ENCODE results near the gene NKD1. TPM values are rescaled to one million over a fixed set of nuclear protein-coding genes. Genes with fewer than 3 reads are reported as not detected.

The NKD1 gene
- total RNA-seq, 1 experiment from 2014 or later = 11.4 TPM

- no peak overlapping the region for H3K4me3 ChIP-seq (replicated peaks in 1 of 2; ENCODE audit: low read depth in 1 of 2, low read length in 2 of 2)
- RAD21 ChIA-PET (ENCODE audit: low non-redundant PET in 1 of 2, low total read pairs in 2 of 2, uncharacterized antibody in 2 of 2, unreplicated experiment in 2 of 2) = no interaction called here
- BruUV-seq (replicated peaks) = no TSS peak
- POLR2A ChIA-PET = no interaction called here
- intact Hi-C loops (cut with micrococcal nuclease) = no loop called here
- H3K79me2 ChIP-seq (ENCODE audit: insufficient read depth, low read length) = no peaks in the 10 kb centered on the region
- ATAC-seq (no peak), DNase-seq (ENCODE audit: low read depth, low spot score) (no peak)
- H3K9me2 ChIP-seq (ENCODE audit: insufficient read depth) = no peaks in the 10 kb centered on the region
- H3K9me3 ChIP-seq (ENCODE audit: control insufficient read depth in 1 of 2, insufficient read depth in 1 of 2, low read depth in 1 of 2, low read length in 2 of 2) = no peaks in the 10 kb centered on the region
- H3K27me3 ChIP-seq (ENCODE audit: insufficient read depth, low read length) = no peaks in the 10 kb centered on the region
- H3K4me2 ChIP-seq (ENCODE audit: low read length) = no peak overlapping the region
- CTCF ChIA-PET = no interaction called here
- no peak overlapping the region for H3K27ac ChIP-seq (ENCODE audit: low read depth, low read length)
- no peaks in the 10 kb centered on the region for H3K4me1 ChIP-seq (ENCODE audit: control insufficient read depth in 1 of 2, insufficient read depth in 2 of 2, low read length in 2 of 2)
- TF ChIP-seq SIN3A (IDR thresholded peaks at IDR 0.05; ENCODE audit: low read depth) (no peak), RAD21 (IDR thresholded peaks at IDR 0.05; ENCODE audit: low read depth) (no peak), SRF (IDR thresholded peaks at IDR 0.05; ENCODE audit: low read depth) (no peak), MAX (IDR thresholded peaks at IDR 0.05) (no peak), CTCF (IDR thresholded peaks at IDR 0.05 in 2 of 3, conservative IDR thresholded peaks at IDR 0.05 in 1 of 3; ENCODE audit: borderline replicate concordance in 1 of 3, insufficient read depth in 1 of 3, low read depth in 2 of 3, low read length in 2 of 3) (no peak), CBX3 (IDR thresholded peaks at IDR 0.05; ENCODE audit: low read depth) (no peak), EZH2 (IDR thresholded peaks at IDR 0.05) (no peak), REST (IDR thresholded peaks at IDR 0.05; ENCODE audit: low read depth) (no peak), ZFX (IDR thresholded peaks at IDR 0.05) (no peak), SP1 (IDR thresholded peaks at IDR 0.05; ENCODE audit: low read depth) (no peak), ZBTB33 (IDR thresholded peaks at IDR 0.05; ENCODE audit: extremely low read depth, insufficient replicate concordance, low read length) (no peak), YY1 (IDR thresholded peaks at IDR 0.05; ENCODE audit: extremely low read depth, insufficient replicate concordance, low read depth, low read length) (no peak), EZH2phosphoT487 (IDR thresholded peaks at IDR 0.05; ENCODE audit: borderline replicate concordance) (no peak), EGR1 (IDR thresholded peaks at IDR 0.05; ENCODE audit: low read depth) (no peak), ELF1 (IDR thresholded peaks at IDR 0.05; ENCODE audit: borderline replicate concordance, low read depth) (no peak), TCF7L2 (IDR thresholded peaks at IDR 0.05; ENCODE audit: borderline replicate concordance, extremely low read depth, insufficient read depth, insufficient read length) (no peak)
- H3K36me3 ChIP-seq (ENCODE audit: control insufficient read depth in 1 of 2, insufficient read depth in 2 of 2, low read length in 2 of 2) = no peaks in the 10 kb centered on the region
- no peak overlapping the region for H3K9ac ChIP-seq (ENCODE audit: low read length)
- no peaks in the 10 kb centered on the region for H4K20me1 ChIP-seq (ENCODE audit: insufficient read depth)
- H2AFZ ChIP-seq (ENCODE audit: low read depth, low read length, poor library complexity, severe bottlenecking) = no peak overlapping the region
These were observed 107.4 kb downstream of the NKD1 start for GRCh38 chr16:50655558-50656055.
